ENCODE data around the gene RNU5B-1. TPM values are rescaled to one million over a fixed set of nuclear protein-coding genes. Genes with fewer than 3 reads are reported as not detected.
A peak's percentile ranks its signal among the peaks of the same experiment; 100 is the strongest.

The RNU5B-1 gene
- total and polyA plus RNA-seq, 2 of the 8 experiments (the other 6 are each of a cell fraction or from before 2014, with no cell fraction given) = not detected

DNA sequence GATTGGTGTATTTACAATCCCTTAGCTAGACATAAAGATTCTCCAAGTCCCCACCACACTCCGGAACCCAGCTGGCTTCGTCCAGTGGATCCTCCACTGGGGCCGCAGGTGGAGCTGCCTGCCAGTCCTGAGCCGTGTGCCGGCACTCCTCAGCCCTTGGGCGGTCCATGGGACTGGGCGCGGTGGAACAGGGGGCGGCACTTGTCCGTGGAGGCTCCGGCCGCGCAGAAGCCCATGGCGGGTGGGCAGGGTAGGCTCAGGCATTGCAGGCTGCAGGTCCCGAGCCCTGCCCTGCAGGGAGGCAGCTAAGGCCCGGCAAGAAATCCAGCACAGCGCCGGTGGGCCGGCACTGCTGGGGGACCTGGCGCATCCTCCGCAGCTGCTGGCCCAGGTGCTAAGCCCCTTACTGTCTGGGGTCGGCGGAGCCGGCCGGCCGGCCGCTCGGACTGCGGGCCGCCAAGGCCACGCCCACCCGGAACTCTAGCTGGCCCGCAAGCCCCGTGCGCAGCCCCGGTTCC is 3.5 kb upstream of the RNU5B-1 start:
- Histone ChIP-seq H2BK5ac (ENCODE audit: low read depth, low read length) (no peak overlapping the region), H3K27me3 (replicated peaks in 1 of 4; ENCODE audit: control insufficient read depth in 3 of 4, extremely low read depth in 1 of 4, insufficient read depth in 3 of 4, low read length in 3 of 4) (no peaks in the 10 kb centered on the region), H3K4me3 (ENCODE audit: extremely low read depth in 1 of 4, insufficient read depth in 2 of 4, low read depth in 3 of 4, low read length in 4 of 4) (peak overlapping the region in 3 of 4 experiments; percentile 3 to 38 (median 19); a peak in 6 of 8 replicates), H3K36me3 (ENCODE audit: control insufficient read depth in 2 of 4, insufficient read depth in 4 of 4, low read length in 3 of 4) (no peaks in the 10 kb centered on the region), H3K4me2 (ENCODE audit: insufficient read depth in 1 of 2, low read depth in 2 of 2, low read length in 2 of 2) (peak overlapping the region; percentile 23 to 44; a peak in 2 of 4 replicates), H3K9me3 (ENCODE audit: insufficient read depth in 2 of 2, low read depth in 1 of 2, low read length in 1 of 2) (peaks cover 0 to 2% of the 10 kb centered on the region in 2 experiments; a peak in 1 of 4 replicates), H4K8ac (ENCODE audit: extremely low read depth, insufficient read depth, low read length) (peak overlapping the region; percentile 93; the same call in 1 of the 2 replicates), H3K14ac (ENCODE audit: insufficient read length) (no peak overlapping the region), H3K27ac (ENCODE audit: low read depth, low read length) (no peak overlapping the region), H3K23ac (ENCODE audit: insufficient read length) (no peak overlapping the region), H3K9ac (replicated peaks in 1 of 4; ENCODE audit: extremely low read depth in 1 of 4, low read depth in 3 of 4, low read length in 3 of 4) (no peak overlapping the region), H4K5ac (ENCODE audit: insufficient read length, low read depth, low read length) (no peak overlapping the region), H2AFZ (ENCODE audit: low read length) (no peak overlapping the region), H3K56ac (replicated peaks; ENCODE audit: insufficient read length, low read depth, low read length) (no peak overlapping the region), H2BK12ac (ENCODE audit: low read depth, low read length) (no peak overlapping the region), H4K91ac (replicated peaks; ENCODE audit: insufficient read length, low read length) (no peak overlapping the region), H3K4me1 (replicated peaks in 1 of 4; ENCODE audit: control insufficient read depth in 3 of 4, insufficient read depth in 4 of 4, low read length in 3 of 4) (peaks cover 0 to 4% (median 1%) of the 10 kb centered on the region in 4 experiments; a peak in 1 of 7 replicates), H2AK5ac (ENCODE audit: low read depth, low read length) (no peak overlapping the region), H2BK20ac (ENCODE audit: low read length) (no peak overlapping the region), H4K20me1 (replicated peaks in 1 of 2; ENCODE audit: control insufficient read depth in 1 of 2, insufficient read depth in 2 of 2, low read length in 2 of 2) (no peaks in the 10 kb centered on the region), H3K23me2 (ENCODE audit: low read depth, low read length) (0 out of 2 replicates have a peak, but pooled peaks cover 4% of the 10 kb centered on the region), H2BK120ac (replicated peaks; ENCODE audit: low read depth, low read length) (no peak overlapping the region), H3K79me2 (ENCODE audit: control insufficient read depth in 1 of 2, insufficient read depth in 2 of 2, low read length in 2 of 2) (no peaks in the 10 kb centered on the region), H3K18ac (ENCODE audit: extremely low read depth, low read length) (no peak overlapping the region; the same call in 1 of the 2 replicates), H3K4ac (replicated peaks; ENCODE audit: insufficient read length, low read depth, low read length) (no peak overlapping the region), H2BK15ac (ENCODE audit: low read length) (no peak overlapping the region), H3K79me1 (ENCODE audit: low read depth, low read length) (no peaks in the 10 kb centered on the region)
- ChIA-PET CTCF (ENCODE audit: partially characterized antibody) (interaction anchor here (0.9 to 4.8 kb wide), 7 partner anchors 12 to 267 kb away, joined by 3 to 33 read pairs (median 5); no protein-coding TSS in a partner anchor), POLR2A (ENCODE audit: partially characterized antibody) (interaction anchor here (0.6 to 8.3 kb wide), 25 partner anchors 8 to 156 kb away, joined by 3 to 123 read pairs (median 4); partner anchors contain the start of genes CLPX, IGDCC3, IGDCC4 and PARP16)
- TF ChIP-seq GTF2F1 (IDR thresholded peaks at IDR 0.05; ENCODE audit: borderline replicate concordance, low read depth, low read length) (no peak), ASH2L (IDR thresholded peaks at IDR 0.05; ENCODE audit: low read length) (no peak), CHD1 (IDR thresholded peaks at IDR 0.05; ENCODE audit: low read depth, low read length) (no peak)
- DNase-seq (ENCODE audit: low read depth in 1 of 2, low spot score in 2 of 2) (peak in 1 of 2 experiments; percentile 70), FAIRE-seq (no peak)
- 70% methylated on average over 28 of the region's 36 CpGs; no CpG with 5 or more reads in 1 of the 2 experiments for WGBS, 2 experiments (ENCODE audit: extremely low coverage in 1 of 2, insufficient coverage in 1 of 2, insufficient read length in 1 of 2, insufficient replicate concordance in 2 of 2, low coverage in 1 of 2, low lambda C conversion rate in 2 of 2, missing lambda C conversion rate in 1 of 2)
